ENCODE data around the gene IFI35. TPM values are rescaled to one million over a fixed set of nuclear protein-coding genes. Genes with fewer than 3 reads are reported as not detected.
A peak's percentile ranks its signal among the peaks of the same experiment; 100 is the strongest.

IFI35 gene
- total RNA-seq, 1 donor from 2014 or later = 45.2 TPM

GRCh38 chr17:43024407-43025289, 18.1 kb downstream of the IFI35 start, which contains the start of gene RND2:
Gene RND2 (plus strand): TSS chr17:43025231. CDS start chr17:43025348, 117 bp downstream.
- Histone ChIP-seq H3K9me3 (no peaks in the 10 kb centered on the region), H3K36me3 (no peaks in the 10 kb centered on the region), H3K4me3 (peak within 1 kb of the TSS; percentile 50 to 76), H3K4me1 (peaks cover 0 to 21% of the 10 kb centered on the region in 2 donors), H3K27me3 (no peaks in the 10 kb centered on the region), H3K27ac (peak within 1 kb of the TSS; percentile 64 to 76)
- intact Hi-C loops (cut with DNase I) = loop anchor here (1.0 to 10.0 kb wide), 7 partner anchors 26 to 460 kb away; partner anchors contain the start of genes BRCA1, DHX8, RPL27 and TMEM106A
- peak; percentile 77 to 95 for DNase-seq (ENCODE audit: low spot score in 2 of 2)
- peak; percentile 74 to 89 (median 82) for TF ChIP-seq CTCF (IDR thresholded peaks at IDR 0.05)

GRCh38 chr17:43025290-43025657, 18.7 kb downstream of the IFI35 start:
- Histone ChIP-seq H3K36me3 (no peaks in the 10 kb centered on the region), H3K9me3 (no peaks in the 10 kb centered on the region), H3K4me3 (peak overlapping the region; percentile 50 to 76), H3K27ac (peak overlapping the region; percentile 8 to 52), H3K4me1 (peaks cover 0 to 14% of the 10 kb centered on the region in 2 donors), H3K27me3 (no peaks in the 10 kb centered on the region)
- no peak for DNase-seq (ENCODE audit: low spot score in 2 of 2)
- TF ChIP-seq CTCF (IDR thresholded peaks at IDR 0.05) = no peak
- intact Hi-C loops (cut with DNase I) = loop anchor here (1.0 to 10.0 kb wide), 6 partner anchors 26 to 460 kb away; partner anchors contain the start of genes BRCA1, DHX8, RPL27 and TMEM106A

GRCh38 chr17:43025766-43026537, 19.4 kb downstream of the IFI35 start:
- Histone ChIP-seq H3K9me3 (no peaks in the 10 kb centered on the region), H3K27me3 (no peaks in the 10 kb centered on the region), H3K4me3 (peak overlapping the region; percentile 50 to 76), H3K4me1 (peaks cover 0 to 9% of the 10 kb centered on the region in 2 donors), H3K27ac (peak overlapping the region; percentile 43 to 52), H3K36me3 (no peaks in the 10 kb centered on the region)
- no peak for TF ChIP-seq CTCF (IDR thresholded peaks at IDR 0.05)
- intact Hi-C loops (cut with DNase I) = loop anchor here (1.0 to 10.0 kb wide), 6 partner anchors 27 to 459 kb away; partner anchors contain the start of genes BRCA1, DHX8, RPL27 and TMEM106A
- DNase-seq (ENCODE audit: low spot score in 2 of 2) = no peak

GRCh38 chr17:43026595-43026994, 20.0 kb downstream of the IFI35 start:
- intact Hi-C loops (cut with DNase I) = loop anchor here (10.0 kb wide), 1 partner anchor 458 kb away; the partner anchor contains the start of gene DHX8
- no peaks in the 10 kb centered on the region for H3K36me3 ChIP-seq
- TF ChIP-seq CTCF (IDR thresholded peaks at IDR 0.05) = no peak
- H3K27me3 ChIP-seq = no peaks in the 10 kb centered on the region
- no peaks in the 10 kb centered on the region for H3K9me3 ChIP-seq
- no peak overlapping the region for H3K4me3 ChIP-seq
- peaks cover 0 to 9% of the 10 kb centered on the region in 2 donors for H3K4me1 ChIP-seq
- H3K27ac ChIP-seq = peak overlapping the region; percentile 43 to 52
- no peak for DNase-seq (ENCODE audit: low spot score in 2 of 2)

Data from ascending aorta (tissue), 2 donors.